ENCODE measurements around the gene FURIN. TPM values are rescaled to one million over a fixed set of nuclear protein-coding genes. Genes with fewer than 3 reads are reported as not detected.

The FURIN gene
- total and polyA plus RNA-seq, 2 of the 4 experiments (the other 2 are of a cell fraction): 34.8 to 54.3 TPM

DNA sequence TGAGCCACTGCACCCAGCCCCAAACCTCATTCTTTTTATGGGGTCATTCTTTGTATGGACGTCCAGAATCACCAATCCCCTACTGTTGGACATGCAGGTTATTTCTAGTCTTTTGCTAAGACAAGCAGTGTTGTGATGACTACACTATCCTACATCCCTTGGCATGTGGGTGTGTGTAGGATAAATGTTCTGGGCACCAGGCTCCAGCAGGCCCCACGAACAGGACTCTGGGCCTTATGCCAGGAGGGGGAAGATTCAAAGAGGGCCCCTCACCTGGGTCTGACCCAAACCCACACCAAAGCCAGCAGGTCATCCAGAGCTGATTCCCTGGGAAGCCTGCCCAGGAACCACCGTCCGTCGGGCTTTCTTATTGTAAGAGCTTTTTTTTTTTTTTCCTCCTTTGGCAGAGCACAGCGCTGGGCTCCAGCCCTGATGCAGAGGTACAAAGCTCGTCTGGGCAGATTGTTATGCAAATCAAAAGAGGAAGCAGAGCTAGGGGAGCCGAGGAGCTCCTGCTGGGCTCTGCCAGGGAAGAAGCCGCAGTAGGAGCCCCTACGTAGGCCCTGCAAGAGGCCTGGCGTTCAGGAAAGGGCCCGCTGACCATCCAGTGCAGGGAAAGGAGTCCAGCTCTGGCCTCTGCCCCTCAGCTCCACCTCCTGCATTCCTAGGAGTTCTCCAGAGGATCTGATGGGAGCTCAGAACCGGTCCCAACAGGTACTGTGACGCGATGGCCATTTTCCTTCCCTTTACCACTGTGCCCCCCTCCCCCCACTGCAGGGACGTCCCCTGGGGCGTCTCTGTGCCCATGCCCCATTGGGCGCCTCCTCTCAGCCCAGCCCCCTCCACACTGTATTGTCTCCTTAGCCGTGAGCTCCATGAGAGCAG lies 29.0 kb upstream of the FURIN start (continued):
- no peak for TF ChIP-seq RFX5 (IDR thresholded peaks at IDR 0.05; ENCODE audit: low read depth, low read length)

GRCh38 chr15:90840157-90840855 lies 28.1 kb upstream of the FURIN start:
- TF ChIP-seq MAFK (IDR thresholded peaks at IDR 0.05; ENCODE audit: low read depth, low read length): no peak
- TF ChIP-seq, protein P1, sequence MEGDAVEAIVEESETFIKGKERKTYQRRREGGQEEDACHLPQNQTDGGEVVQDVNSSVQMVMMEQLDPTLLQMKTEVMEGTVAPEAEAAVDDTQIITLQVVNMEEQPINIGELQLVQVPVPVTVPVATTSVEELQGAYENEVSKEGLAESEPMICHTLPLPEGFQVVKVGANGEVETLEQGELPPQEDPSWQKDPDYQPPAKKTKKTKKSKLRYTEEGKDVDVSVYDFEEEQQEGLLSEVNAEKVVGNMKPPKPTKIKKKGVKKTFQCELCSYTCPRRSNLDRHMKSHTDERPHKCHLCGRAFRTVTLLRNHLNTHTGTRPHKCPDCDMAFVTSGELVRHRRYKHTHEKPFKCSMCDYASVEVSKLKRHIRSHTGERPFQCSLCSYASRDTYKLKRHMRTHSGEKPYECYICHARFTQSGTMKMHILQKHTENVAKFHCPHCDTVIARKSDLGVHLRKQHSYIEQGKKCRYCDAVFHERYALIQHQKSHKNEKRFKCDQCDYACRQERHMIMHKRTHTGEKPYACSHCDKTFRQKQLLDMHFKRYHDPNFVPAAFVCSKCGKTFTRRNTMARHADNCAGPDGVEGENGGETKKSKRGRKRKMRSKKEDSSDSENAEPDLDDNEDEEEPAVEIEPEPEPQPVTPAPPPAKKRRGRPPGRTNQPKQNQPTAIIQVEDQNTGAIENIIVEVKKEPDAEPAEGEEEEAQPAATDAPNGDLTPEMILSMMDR (conservative IDR thresholded peaks at IDR 0.05; ENCODE audit: low read depth, low read length): no peak
- WGBS, 2 experiments (ENCODE audit: extremely low coverage in 2 of 2, insufficient read length in 1 of 2): 87% methylated on average over 10 of the region's 18 CpGs; no CpG with 5 or more reads in 1 of the 2 experiments
- ChIA-PET POLR2A (ENCODE audit: unreplicated experiment) (interaction anchor here (0.5 kb wide), 1 partner anchor 44 kb away, joined by 8 read pairs; the partner anchor contains the start of gene FES), CTCF (no interaction called here)
- Histone ChIP-seq H3K23ac (ENCODE audit: low read depth, low read length) (no peak overlapping the region), H2BK120ac (ENCODE audit: low read depth, low read length) (no peak overlapping the region), H3K9ac (ENCODE audit: low read depth, low read length) (no peak overlapping the region), H3K27ac (ENCODE audit: insufficient read depth, low read length) (no peak overlapping the region), H4K8ac (ENCODE audit: low read depth in 2 of 2, low read length in 2 of 2) (no peak overlapping the region), H2BK20ac (ENCODE audit: low read depth, low read length) (no peak overlapping the region), H2AK5ac (ENCODE audit: low read depth, low read length) (no peak overlapping the region), H3K4me2 (ENCODE audit: low read depth, low read length) (no peak overlapping the region), H3K14ac (replicated peaks; ENCODE audit: low read depth, low read length) (no peak overlapping the region), H4K91ac (ENCODE audit: insufficient read depth, low read depth, low read length) (no peak overlapping the region), H4K5ac (ENCODE audit: low read depth, low read length) (no peak overlapping the region), H3K4me1 (ENCODE audit: control insufficient read depth, insufficient read depth, low read length) (peaks cover 6% of the 10 kb centered on the region), H3K4me3 (ENCODE audit: insufficient read depth, low read depth, low read length) (no peak overlapping the region), H2BK15ac (ENCODE audit: low read depth, low read length) (no peak overlapping the region), H3K9me3 (ENCODE audit: control insufficient read depth, insufficient read depth, low read length) (no peaks in the 10 kb centered on the region), H2BK5ac (ENCODE audit: low read depth, low read length, poor library complexity, severe bottlenecking) (no peak overlapping the region), H3K4ac (ENCODE audit: low read depth, low read length) (no peak overlapping the region), H4K20me1 (ENCODE audit: insufficient read depth, low read length) (no peaks in the 10 kb centered on the region; the same call in 1 of the 2 replicates), H3K36me3 (ENCODE audit: control insufficient read depth, insufficient read depth, low read length) (no peaks in the 10 kb centered on the region), H3K9me1 (ENCODE audit: insufficient read depth, low read length) (peaks cover 4% of the 10 kb centered on the region; the same call in 1 of the 2 replicates), H3K79me1 (ENCODE audit: low read depth in 1 of 2, low read length in 2 of 2) (no peaks in the 10 kb centered on the region), H3K27me3 (ENCODE audit: control insufficient read depth, insufficient read depth, low read length) (no peaks in the 10 kb centered on the region), H3K56ac (ENCODE audit: extremely low read depth, insufficient read depth, low read length) (no peak overlapping the region), H2AK9ac (replicated peaks; ENCODE audit: low read depth, low read length, poor library complexity) (no peak overlapping the region), H3K18ac (ENCODE audit: low read depth, low read length) (no peak overlapping the region), H2AFZ (replicated peaks; ENCODE audit: low read length, poor library complexity) (no peak overlapping the region)
- no TSS peak for BruUV-seq (replicated peaks)
- ATAC-seq (ENCODE audit: low read depth): no peak
- in situ Hi-C loops (cut with MboI; ENCODE audit: low sequenced_read_pairs): no loop called here
- dilution Hi-C loops (cut with HindIII; ENCODE audit: low sequenced_read_pairs, unreplicated experiment): no loop called here
- no peak for DNase-seq
- intact Hi-C loops (cut with micrococcal nuclease): no loop called here

All from IMR-90 (cell line).